HK-2 (cell line): ENCODE results near the gene ZRANB1.
A peak's percentile ranks its signal among the peaks of the same experiment; 100 is the strongest.

Experiments used
- DNase-seq: peaks from one replicate; pipeline ENCODE4 v3.0.0-alpha.2; 2018; ENCODE audit not compliant: unreplicated experiment

ZRANB1 gene

DNA sequence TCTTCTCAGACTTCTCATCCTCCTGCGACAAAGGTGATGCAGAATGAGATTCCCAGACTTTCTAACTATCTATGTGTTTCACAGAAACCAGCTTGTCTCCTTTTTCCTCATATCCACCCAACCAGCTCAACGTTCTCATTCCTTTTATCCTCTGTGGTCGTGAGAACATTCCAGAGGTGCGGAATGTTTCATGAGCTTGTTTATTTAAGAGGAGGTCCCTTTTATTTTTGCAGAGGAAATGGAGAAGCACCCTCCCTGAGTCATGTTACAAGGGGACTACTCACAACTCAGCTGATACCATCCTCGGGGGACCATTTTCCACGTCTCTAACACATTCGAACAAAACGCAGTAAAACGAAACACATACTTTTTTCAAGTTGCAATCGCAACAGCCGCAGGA lies 93.2 kb downstream of the ZRANB1 start:
- peak; percentile 31 for DNase-seq

DNA sequence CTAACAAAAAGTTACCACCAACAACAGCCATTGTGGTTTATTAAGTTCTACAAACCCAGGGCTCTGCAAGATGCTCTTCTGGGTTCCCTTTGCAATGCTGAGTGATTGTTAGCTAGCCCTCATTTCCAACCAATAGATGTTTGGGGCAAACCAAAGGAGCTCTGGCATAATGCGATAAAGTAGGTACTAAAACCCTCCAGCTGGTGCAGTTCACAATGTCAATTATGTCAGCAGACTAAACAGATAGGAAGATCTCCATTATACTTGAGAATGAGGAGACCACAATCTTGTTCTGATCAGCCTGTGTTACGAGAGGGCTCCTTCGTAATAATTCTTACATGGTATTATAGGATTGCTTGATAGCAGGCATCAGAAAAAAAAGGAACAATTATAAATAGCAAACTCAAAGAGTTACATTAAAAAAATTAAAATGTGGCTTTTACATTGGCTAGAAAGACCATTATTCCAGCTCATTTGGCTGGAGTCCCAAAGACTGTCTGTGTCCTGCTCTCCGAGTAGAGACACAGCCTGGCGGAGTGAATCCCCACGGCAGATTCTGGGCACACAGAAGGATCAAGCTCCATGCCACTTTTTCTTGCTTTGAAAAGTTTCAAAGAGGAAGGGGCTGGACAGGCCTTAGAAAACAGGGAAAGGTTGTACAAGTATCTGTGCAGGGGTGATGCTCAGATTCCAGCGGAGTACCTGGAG lies 93.8 kb downstream of the ZRANB1 start:
- DNase-seq: no peak

DNA sequence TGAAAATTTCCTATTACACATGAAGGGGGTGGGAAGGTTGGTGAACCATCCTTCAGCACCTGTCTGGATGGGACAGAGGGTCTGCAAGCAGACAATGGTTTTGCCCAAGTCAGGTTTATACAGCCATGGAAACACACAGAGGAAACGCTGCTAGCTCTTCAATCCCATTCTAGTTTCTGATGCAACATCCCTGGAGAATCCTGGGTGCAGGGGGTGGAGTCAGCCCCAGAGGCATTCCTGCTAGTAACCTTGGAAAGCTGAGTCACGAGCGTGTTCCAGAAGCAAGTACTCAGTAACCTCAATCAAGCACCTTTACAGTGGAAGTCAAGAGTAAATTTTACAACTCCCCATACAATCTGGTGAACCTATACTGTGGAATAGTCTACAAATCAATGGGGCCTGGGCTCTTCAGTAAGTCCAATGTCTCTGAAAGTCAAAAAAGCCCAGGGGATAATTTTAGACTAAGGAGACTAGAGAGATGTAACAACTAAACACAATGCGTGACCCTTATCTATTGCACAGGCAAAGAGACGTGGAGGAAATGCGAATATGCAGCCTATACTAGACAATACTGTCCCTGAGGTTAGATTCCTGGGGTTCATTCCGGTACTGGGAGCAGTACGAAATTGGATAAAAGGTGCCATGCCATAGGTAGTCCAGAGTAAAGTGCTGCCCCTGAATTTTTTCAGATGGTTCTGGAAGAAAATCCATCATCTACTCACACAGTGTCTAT lies 95.4 kb downstream of the ZRANB1 start:
- DNase-seq: peak; percentile 76
